Tibial artery (tissue), 4 donors: ENCODE results near the gene GPAT2.
"Not testable (repeated sequence)": the region's sequence is repeated elsewhere in the genome, so short reads cannot be mapped to it uniquely, and the experiment has no call there.

Experiments used
- DNase-seq, 2 donors: peaks; one replicate each; pipeline ENCODE4 v3.0.0-alpha.2; 2019
- H3K27ac ChIP-seq, 2 donors: fragments of 200-600 bp; sonication (generic) in 1 of 2; 1 replicate in 1 of 2; 2 replicates in 1 of 2; pipeline ENCODE4 v1.5.1; 2018 to 2019; ENCODE audit warnings: mild to moderate bottlenecking in 1 of 2
- H3K27me3 ChIP-seq, 2 donors: fragments of 200-600 bp; sonication (generic) in 1 of 2; one replicate each; pipeline versions ENCODE4 v1.5.1 to v1.6.0; 2016 to 2019
- H3K36me3 ChIP-seq, 3 donors: fragments of 200-600 bp; sonication (generic) in 2 of 3; one replicate each; pipeline ENCODE4 v1.5.1; 2016 to 2019; ENCODE audit warnings: mild to moderate bottlenecking in 2 of 3
- H3K4me1 ChIP-seq, 4 donors: fragments of 200-600 bp; sonication (generic) in 2 of 4; 1 replicate in 3 of 4; 2 replicates in 1 of 4; pipeline ENCODE4 v1.5.1; 2016 to 2019
- H3K4me3 ChIP-seq, 2 donors: fragments of 200-600 bp; sonication (generic) in 1 of 2; 1 replicate in 1 of 2; 2 replicates in 1 of 2; pipeline ENCODE4 v1.5.1; 2018 to 2019; ENCODE audit warnings: mild to moderate bottlenecking in 2 of 2
- H3K9me3 ChIP-seq, 3 donors: fragments of 200-600 bp; sonication (generic) in 1 of 3; one replicate each; pipeline ENCODE4 v1.5.1; 2016 to 2019
- CTCF ChIP-seq, 2 experiments: fragments of 200-600 bp in 1 of 2; fragments of 450-650 bp in 1 of 2; IDR thresholded peaks; one replicate each; pipeline ENCODE4 v1.5.1; 2017 to 2019; ENCODE audit warnings: antibody characterized with exemption in 2 of 2, mild to moderate bottlenecking in 1 of 2, moderate library complexity in 1 of 2
- intact Hi-C: fragments of 100-400 bp; cut with DNase I; formaldehyde crosslinking; loops from one replicate; pipeline ENCODE4 v1.15.0; 2023; ENCODE audit warnings: low total_unique reads

The GPAT2 gene

DNA sequence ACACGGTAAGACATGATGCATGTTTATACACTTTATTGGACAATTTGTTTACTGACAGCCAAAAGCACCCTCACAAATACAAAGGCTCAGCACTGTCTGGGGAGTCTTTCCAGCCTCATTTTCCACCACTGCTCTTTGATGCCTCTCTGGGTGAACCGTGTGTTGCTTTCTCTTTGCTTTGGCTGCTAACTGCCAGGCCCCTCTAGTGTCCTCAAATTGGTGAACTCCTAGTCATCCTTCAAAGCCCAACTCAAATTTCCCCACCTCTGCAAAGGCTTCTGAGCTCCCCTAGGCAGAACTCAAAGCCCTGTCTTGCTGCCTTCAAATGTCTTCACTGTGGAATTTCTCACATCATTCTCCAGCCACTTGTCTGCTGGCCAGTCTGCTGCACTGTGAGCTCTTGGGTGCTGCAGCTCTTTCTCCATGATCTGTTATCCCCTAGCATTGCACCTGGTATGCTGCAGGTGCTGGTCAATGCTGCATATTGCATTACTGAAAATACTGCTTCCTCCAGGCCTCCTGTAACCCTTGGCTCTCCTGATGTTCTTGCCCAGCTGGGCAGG is 32.5 kb upstream of the GPAT2 start:
- intact Hi-C loops, H3K36me3 ChIP-seq, H3K4me3 ChIP-seq, H3K27ac ChIP-seq, DNase-seq, H3K9me3 ChIP-seq, H3K4me1 ChIP-seq, H3K27me3 ChIP-seq: not testable (repeated sequence)

GRCh38 chr2:96066511-96066910 is 31.8 kb upstream of the GPAT2 start:
- H3K27ac ChIP-seq, H3K36me3 ChIP-seq, H3K4me1 ChIP-seq, H3K9me3 ChIP-seq, H3K4me3 ChIP-seq, DNase-seq, intact Hi-C loops, H3K27me3 ChIP-seq: not testable (repeated sequence)

GRCh38 chr2:96065954-96066353 is 31.2 kb upstream of the GPAT2 start:
- intact Hi-C loops, H3K27me3 ChIP-seq, H3K4me1 ChIP-seq, H3K27ac ChIP-seq, H3K36me3 ChIP-seq, H3K4me3 ChIP-seq, H3K9me3 ChIP-seq: not testable (repeated sequence)
- DNase-seq: peak in 1 of 2 donors; percentile 61

- peak in 1 of 2 donors; percentile 63 for DNase-seq
- intact Hi-C loops: no loop called here
- no peaks in the 10 kb centered on the region for H3K4me1 ChIP-seq
- no peaks in the 10 kb centered on the region for H3K36me3 ChIP-seq
- H3K27ac ChIP-seq: no peak overlapping the region
- no peak for TF ChIP-seq CTCF (IDR thresholded peaks at IDR 0.05)
- H3K27me3 ChIP-seq: no peaks in the 10 kb centered on the region
- H3K4me3 ChIP-seq: no peak overlapping the region
- H3K9me3 ChIP-seq: no peaks in the 10 kb centered on the region
Measured at GRCh38 chr2:96065381-96065930, 30.7 kb upstream of the GPAT2 start.

DNA sequence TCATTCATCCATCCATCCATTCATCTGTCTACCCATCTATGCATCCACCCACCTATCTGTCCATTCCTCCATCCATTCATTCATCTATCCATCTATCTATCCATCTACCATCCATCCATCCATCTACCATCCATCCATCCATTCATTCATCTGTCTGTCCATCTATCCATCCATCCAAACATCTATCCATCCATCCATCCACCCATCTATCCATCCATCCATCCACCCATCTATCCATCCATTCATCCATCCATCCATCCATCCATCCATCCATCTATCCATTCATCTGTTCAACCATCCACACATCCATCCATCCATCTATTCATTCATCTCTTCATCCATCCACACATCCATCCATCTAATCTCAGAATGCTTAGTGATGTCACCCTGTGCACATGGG is 30.0 kb upstream of the GPAT2 start:
- H3K27me3 ChIP-seq, H3K4me3 ChIP-seq, DNase-seq, H3K4me1 ChIP-seq, H3K36me3 ChIP-seq, H3K27ac ChIP-seq, H3K9me3 ChIP-seq, intact Hi-C loops: not testable (repeated sequence)

DNA sequence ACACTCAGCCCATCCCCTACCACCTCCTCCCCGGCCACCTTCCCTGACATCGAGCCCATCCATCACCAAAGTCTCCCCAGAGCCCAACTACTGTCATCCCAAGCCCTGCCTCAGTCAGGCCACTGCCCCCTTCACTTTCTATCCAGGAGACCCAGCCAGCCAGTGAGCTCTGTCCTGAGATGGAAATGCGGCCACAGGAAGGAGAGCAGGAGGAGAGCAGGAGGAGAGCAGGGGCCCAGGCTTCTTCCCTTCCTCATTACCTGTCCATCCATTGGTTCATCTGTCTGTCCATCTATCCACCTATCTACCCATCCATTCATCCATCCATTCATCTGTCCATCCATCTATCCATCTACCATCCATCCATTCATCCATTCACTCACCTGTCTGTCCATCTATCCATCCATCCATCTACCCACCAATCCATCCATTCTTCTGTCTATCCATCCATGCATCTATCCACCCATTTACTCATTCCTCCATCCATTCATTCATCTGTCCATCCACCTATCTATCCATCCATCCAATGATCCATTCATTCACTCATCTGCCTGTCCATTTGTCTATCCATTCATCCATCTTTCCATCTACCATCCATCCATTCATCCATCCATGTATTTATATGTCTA is 29.4 kb upstream of the GPAT2 start:
- H3K4me3 ChIP-seq, intact Hi-C loops, H3K27me3 ChIP-seq, H3K4me1 ChIP-seq, DNase-seq, H3K9me3 ChIP-seq, H3K27ac ChIP-seq, H3K36me3 ChIP-seq: not testable (repeated sequence)

DNA sequence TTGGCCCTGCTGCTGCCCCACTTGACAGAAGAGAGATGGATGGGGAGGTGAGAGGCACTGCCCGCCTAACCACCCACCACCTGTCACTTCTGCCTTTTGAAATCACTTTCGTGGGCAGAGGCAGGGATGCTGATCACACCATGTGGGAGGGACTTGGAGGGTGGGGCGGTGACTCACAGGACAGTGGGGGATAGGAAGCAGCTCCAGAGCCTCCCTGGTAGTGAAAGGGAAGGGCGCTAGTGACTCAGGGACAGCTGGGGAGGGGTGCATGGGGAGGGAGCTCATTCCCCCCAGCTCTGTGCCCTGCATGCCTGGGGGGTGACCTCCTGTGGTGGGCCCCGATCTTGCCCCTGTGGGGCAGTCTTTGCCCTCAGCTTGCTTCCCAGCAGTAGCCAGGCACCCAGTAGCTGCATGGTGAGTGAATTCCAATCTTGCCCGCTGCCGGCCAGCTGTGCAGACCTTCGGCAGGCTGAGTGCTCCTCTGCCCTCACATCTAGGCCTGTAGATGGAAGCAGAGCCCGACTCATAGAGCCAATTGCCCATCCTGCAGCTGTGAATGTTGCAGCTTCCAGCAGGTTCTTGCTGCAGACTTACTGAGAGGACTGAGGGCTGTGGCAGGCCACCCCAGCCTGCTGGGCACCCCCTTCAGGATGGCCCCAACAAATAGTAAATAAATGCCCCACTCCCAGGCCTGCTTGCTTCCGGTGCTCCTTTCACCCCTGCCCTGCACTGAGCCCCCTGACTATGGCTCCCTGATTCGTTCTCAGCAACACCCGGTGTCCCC is 28.6 kb upstream of the GPAT2 start:
- H3K36me3 ChIP-seq, H3K4me3 ChIP-seq, H3K27ac ChIP-seq, H3K27me3 ChIP-seq, intact Hi-C loops, H3K4me1 ChIP-seq, H3K9me3 ChIP-seq: not testable (repeated sequence)
- peak in 1 of 2 donors; percentile 72 for DNase-seq

- H3K9me3 ChIP-seq, intact Hi-C loops, H3K27me3 ChIP-seq, H3K27ac ChIP-seq, H3K4me1 ChIP-seq, H3K4me3 ChIP-seq, H3K36me3 ChIP-seq: not testable (repeated sequence)
- peak in 1 of 2 donors; percentile 51 for DNase-seq
Measured at GRCh38 chr2:96062483-96062882, 27.8 kb upstream of the GPAT2 start.

DNA sequence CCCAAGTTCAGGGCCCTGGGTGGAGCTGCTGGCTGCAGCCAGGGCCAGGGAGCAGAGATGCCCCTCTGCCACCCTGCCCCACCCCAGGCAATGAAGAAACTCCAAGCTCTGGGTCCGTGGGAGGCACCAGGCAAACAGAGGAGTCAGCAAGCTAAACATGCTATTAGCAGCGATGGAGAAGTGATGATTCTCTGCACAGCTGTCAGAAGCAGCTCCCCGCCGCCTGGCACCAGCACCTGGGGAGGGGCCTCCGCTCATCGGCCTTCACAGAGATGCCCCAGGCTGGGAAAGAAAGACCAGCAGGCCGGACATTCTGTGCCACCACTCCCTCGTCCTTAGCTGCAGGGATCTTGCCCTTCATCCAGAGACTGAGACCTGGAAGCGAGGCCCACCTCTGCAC is 27.2 kb upstream of the GPAT2 start:
- H3K27ac ChIP-seq, H3K9me3 ChIP-seq, intact Hi-C loops, H3K4me3 ChIP-seq, H3K27me3 ChIP-seq, H3K4me1 ChIP-seq, H3K36me3 ChIP-seq: not testable (repeated sequence)
- DNase-seq: peak in 1 of 2 donors; percentile 64

GRCh38 chr2:96061197-96061817 is 26.6 kb upstream of the GPAT2 start:
- peak in 1 of 2 donors; percentile 43 for DNase-seq
- H3K36me3 ChIP-seq, H3K27ac ChIP-seq, H3K4me3 ChIP-seq, H3K4me1 ChIP-seq, intact Hi-C loops, H3K9me3 ChIP-seq, H3K27me3 ChIP-seq: not testable (repeated sequence)

GRCh38 chr2:96060325-96060724 is 25.6 kb upstream of the GPAT2 start:
- H3K36me3 ChIP-seq, H3K4me3 ChIP-seq, H3K27ac ChIP-seq, H3K4me1 ChIP-seq, H3K9me3 ChIP-seq, H3K27me3 ChIP-seq, intact Hi-C loops: not testable (repeated sequence)
- peak in 1 of 2 donors; percentile 40 for DNase-seq

GRCh38 chr2:96059443-96059842 is 24.7 kb upstream of the GPAT2 start:
- intact Hi-C loops, H3K9me3 ChIP-seq, H3K27me3 ChIP-seq, H3K4me1 ChIP-seq, H3K36me3 ChIP-seq, DNase-seq, H3K27ac ChIP-seq, H3K4me3 ChIP-seq: not testable (repeated sequence)

DNA sequence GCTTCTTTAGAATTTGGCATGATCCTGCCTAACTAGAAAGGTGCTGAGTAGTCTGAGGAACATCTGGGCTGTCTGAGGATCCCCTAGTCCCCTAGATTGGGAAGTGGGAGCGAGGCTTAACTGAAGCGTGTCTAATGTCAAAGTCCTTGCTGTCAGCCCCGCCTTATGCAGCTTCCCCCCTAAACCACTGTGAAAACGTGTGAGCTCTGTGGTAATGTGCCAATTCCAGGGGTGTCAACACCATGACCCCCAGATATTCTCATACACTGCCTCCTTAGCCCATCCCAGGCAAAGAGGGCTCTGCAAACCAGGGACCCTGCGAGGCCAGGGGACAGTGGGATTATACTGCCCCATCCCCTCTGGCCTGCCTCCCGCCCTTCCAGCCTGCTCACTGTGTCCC is 21.1 kb upstream of the GPAT2 start:
- DNase-seq, H3K27me3 ChIP-seq, intact Hi-C loops, H3K4me3 ChIP-seq, H3K9me3 ChIP-seq, H3K36me3 ChIP-seq, H3K4me1 ChIP-seq, H3K27ac ChIP-seq: not testable (repeated sequence)
